ENCODE results near the gene MARK3. TPM values are rescaled to one million over a fixed set of nuclear protein-coding genes. Genes with fewer than 3 reads are reported as not detected.

The MARK3 gene
- total RNA-seq, 2 donors from 2014 or later = 87.2 to 147 TPM

GRCh38 chr14:103380719-103381377, 4.4 kb upstream of the MARK3 start:
- Histone ChIP-seq H3K36me3 (replicated peaks in 1 of 2; ENCODE audit: insufficient read depth in 1 of 2, low read depth in 2 of 2) (no peaks in the 10 kb centered on the region), H3K9me3 (no peaks in the 10 kb centered on the region), H3K27me3 (no peaks in the 10 kb centered on the region), H3K4me3 (no peak overlapping the region), H3K27ac (no peak overlapping the region), H3K4me1 (peaks cover 6% of the 10 kb centered on the region)
- TF ChIP-seq POLR2A (IDR thresholded peaks at IDR 0.05) = no peak
- TF ChIP-seq CTCF (IDR thresholded peaks at IDR 0.05) = no peak
- ATAC-seq (no peak), DNase-seq (no peak)
- 0% methylated on average over 2 of the region's 2 CpGs for WGBS, 2 donors
- intact Hi-C loops (cut with DNase I) = no loop called here

- Histone ChIP-seq H3K9me3 (no peaks in the 10 kb centered on the region), H3K4me1 (peaks cover 6% of the 10 kb centered on the region), H3K36me3 (replicated peaks in 1 of 2; ENCODE audit: insufficient read depth in 1 of 2, low read depth in 2 of 2) (no peaks in the 10 kb centered on the region), H3K4me3 (no peak overlapping the region), H3K27ac (no peak overlapping the region), H3K27me3 (no peaks in the 10 kb centered on the region)
- TF ChIP-seq POLR2A (IDR thresholded peaks at IDR 0.05) (no peak), CTCF (IDR thresholded peaks at IDR 0.05) (no peak)
- intact Hi-C loops (cut with DNase I) = no loop called here
- DNase-seq (no peak), ATAC-seq (no peak)
- 57 to 61% methylated on average over 4 of the region's 4 CpGs for WGBS, 2 donors
These were observed 2.8 kb upstream of the MARK3 start for GRCh38 chr14:103382376-103382775.

GRCh38 chr14:103384450-103385151, 614 bp upstream of the MARK3 start:
- Histone ChIP-seq H3K27ac (peak overlapping the region; percentile 94 to 99 (median 98)), H3K4me3 (peak overlapping the region; percentile 55 to 93), H3K36me3 (replicated peaks in 1 of 2; ENCODE audit: insufficient read depth in 1 of 2, low read depth in 2 of 2) (no peaks in the 10 kb centered on the region), H3K27me3 (no peaks in the 10 kb centered on the region), H3K4me1 (peaks cover 25% of the 10 kb centered on the region), H3K9me3 (no peaks in the 10 kb centered on the region)
- WGBS, 2 donors = 0 to 7% methylated on average over 1 to 31 of the region's 31 CpGs
- ATAC-seq = no peak
- intact Hi-C loops (cut with DNase I) = no loop called here
- no peak for DNase-seq
- no peak for TF ChIP-seq POLR2A (IDR thresholded peaks at IDR 0.05)
- TF ChIP-seq CTCF (IDR thresholded peaks at IDR 0.05) = no peak

- Histone ChIP-seq H3K9me3 (no peaks in the 10 kb centered on the region), H3K27me3 (no peaks in the 10 kb centered on the region), H3K27ac (peak overlapping the region; percentile 94 to 99 (median 98)), H3K4me3 (peak overlapping the region; percentile 55 to 93), H3K36me3 (replicated peaks in 1 of 2; ENCODE audit: insufficient read depth in 1 of 2, low read depth in 2 of 2) (no peaks in the 10 kb centered on the region), H3K4me1 (peaks cover 32% of the 10 kb centered on the region)
- 0% methylated on average over 31 to 44 of the region's 44 CpGs for WGBS, 2 donors
- ATAC-seq (peak; percentile 5), DNase-seq (peak; percentile 41 to 51 (median 44))
- TF ChIP-seq CTCF (IDR thresholded peaks at IDR 0.05) (no peak), POLR2A (IDR thresholded peaks at IDR 0.05) (peak in 2 of 3 donors; percentile 26 to 29)
- intact Hi-C loops (cut with DNase I) = no loop called here
These were observed 906 bp downstream of the MARK3 start for GRCh38 chr14:103385929-103386712.
